WI38 (cell line): ENCODE measurements around the gene DVL2.

Experiments
- H3K4me3 ChIP-seq: 2 replicates; pipeline ENCODE4 v1.5.1; 2011; ENCODE audit warnings: low read depth, mild to moderate bottlenecking, control low read depth, low read length
- CTCF ChIP-seq: IDR thresholded peaks from 2 replicates; pipeline ENCODE4 v1.5.1; 2012; ENCODE audit warnings: low read depth, mild to moderate bottlenecking, control low read depth, low read length

The DVL2 gene

GRCh38 chr17:7233701-7234082 lies 625 bp downstream of the DVL2 start:
- TF ChIP-seq CTCF: no peak
- H3K4me3 ChIP-seq: peak overlapping the region; percentile 87

GRCh38 chr17:7232114-7232513 lies 2.2 kb downstream of the DVL2 start:
- H3K4me3 ChIP-seq: no peak overlapping the region
- no peak for TF ChIP-seq CTCF

- H3K4me3 ChIP-seq: no peak overlapping the region
- TF ChIP-seq CTCF: no peak
These were observed 4.8 kb downstream of the DVL2 start for GRCh38 chr17:7229504-7229903.

- no peak for TF ChIP-seq CTCF
- no peak overlapping the region for H3K4me3 ChIP-seq
These were observed 5.4 kb downstream of the DVL2 start for GRCh38 chr17:7228920-7229319.

GRCh38 chr17:7226721-7227710 lies 7.3 kb downstream of the DVL2 start:
- no peak for TF ChIP-seq CTCF
- H3K4me3 ChIP-seq: no peak overlapping the region

GRCh38 chr17:7225711-7226331 lies 8.5 kb downstream of the DVL2 start:
- TF ChIP-seq CTCF: no peak
- H3K4me3 ChIP-seq: no peak overlapping the region

- TF ChIP-seq CTCF: no peak
These were observed 9.6 kb downstream of the DVL2 start for GRCh38 chr17:7224661-7225111.

More at GRCh38 chr17:7224661-7225111, 9.6 kb downstream of the DVL2 start:
- H3K4me3 ChIP-seq: no peak overlapping the region
